Ovary (tissue), 9 donors: ENCODE measurements around the gene OR2Y1. TPM values are rescaled to one million over a fixed set of nuclear protein-coding genes. Genes with fewer than 3 reads are reported as not detected.

Experiments used
- DNase-seq, 5 donors: peaks; one replicate each; pipeline ENCODE4 v3.0.0-alpha.2; 2019 to 2020
- H3K27ac ChIP-seq, 2 donors: fragments of 200-600 bp; one replicate each; pipeline versions ENCODE4 v1.5.1 to v1.8.0; 2019 to 2022
- H3K27me3 ChIP-seq: fragments of 200-600 bp; one replicate; pipeline ENCODE4 v1.8.0; 2022
- H3K36me3 ChIP-seq: fragments of 200-600 bp; sonication (generic); one replicate; pipeline ENCODE4 v1.5.1; 2019
- H3K4me1 ChIP-seq: one replicate; pipeline ENCODE4 v1.8.1; 2013; ENCODE audit warnings: mild to moderate bottlenecking, moderate library complexity; ENCODE audit not compliant: insufficient read depth
- H3K4me3 ChIP-seq: fragments of 200-600 bp; sonication (generic); one replicate; pipeline ENCODE4 v1.5.1; 2017
- H3K9me3 ChIP-seq, 2 donors: fragments of 200-600 bp in 1 of 2; sonication (generic) in 1 of 2; one replicate each; pipeline versions ENCODE4 v1.5.1 to v1.8.1; 2013 to 2019; ENCODE audit warnings: mild to moderate bottlenecking in 1 of 2, moderate library complexity in 1 of 2
- CTCF ChIP-seq, 3 donors: fragments of 450-650 bp in 2 of 3; fragments of 200-600 bp in 1 of 3; IDR thresholded peaks; one replicate each; pipeline versions ENCODE4 v1.5.1 to v1.8.0; 2016 to 2022; ENCODE audit warnings: antibody characterized with exemption in 3 of 3, mild to moderate bottlenecking in 1 of 3
- EP300 ChIP-seq: sonication (generic); formaldehyde crosslinking; IDR thresholded peaks from one replicate; pipeline ENCODE4 v1.6.1; 2017; ENCODE audit warnings: antibody characterized with exemption
- POLR2A ChIP-seq: fragments of 450-650 bp; IDR thresholded peaks from one replicate; pipeline ENCODE4 v1.6.1; 2017; ENCODE audit warnings: antibody characterized with exemption, mild to moderate bottlenecking, moderate library complexity
- WGBS, 3 donors: extraction: QIAGEN DNeasy Blood & Tissue Kit in 1 of 3; methylation state at CpG; one replicate each; pipeline versions ENCODE4 v1.1.5 to v1.1.7; 2013 to 2017; 5-methylcytosine and 5-hydroxymethylcytosine counted together
- intact Hi-C, 4 donors: fragments of 100-400 bp; cut with DNase I; formaldehyde crosslinking; loops; one replicate each; pipeline versions ENCODE4 v1.11.0 to v1.15.1; 2022 to 2023
- polyA plus RNA-seq, 2 donors: library from polyadenylated mRNA; stranded (reverse); fragments of 200-250 nt in 1 of 2; fragments of 350-450 nt in 1 of 2; fragmentation: Illumina TruSeq in 1 of 2; extraction: RNeasy Lipid Tissue Mini Kit (QIAGEN cat#74804) in 1 of 2; gene quantifications; one replicate each; pipeline ENCODE4 v1.2.3, GENCODE V29; 2013 to 2014
- small RNA-seq: library from RNA; depleted of rRNA; stranded (forward); fragments of <200 nt; gene quantifications from one replicate; pipeline ENCODE3, GENCODE V24; 2016
- total RNA-seq, 7 donors: library from RNA; depleted of rRNA in 2 of 7; stranded (reverse); fragments of >200 nt in 2 of 7; fragmentation: NEBNext Ultra II Directional in 3 of 7; extraction: Animal tissue kit (Norgen Biotek cat#: 25700) in 3 of 7; gene quantifications; one replicate each; pipeline versions ENCODE4 v1.1.0 to v1.2.4, GENCODE V29; 2016 to 2023
- donor health status: DM: no; HTN: no; CAD: no; lungs with moderate emphysema.
- donor health status: DM: no; HTN: no; CAD: no.
- donor health status: Bipolar disorder and iron deficiency.
- donor health status: DM: yes; HTN: yes; CAD: no.
- donor health status: DM: no; HTN: no; CAD: no.
- donor health status: DM: yes; HTN: yes; CAD: no.

The OR2Y1 gene
- total and polyA plus RNA-seq, 9 donors: not detected

- no peak overlapping the region for H3K27ac ChIP-seq
- TF ChIP-seq CTCF (IDR thresholded peaks at IDR 0.05) (no peak), EP300 (no peak)
- no peaks in the 10 kb centered on the region for H3K4me1 ChIP-seq
- no peaks in the 10 kb centered on the region for H3K27me3 ChIP-seq
- no peaks in the 10 kb centered on the region for H3K36me3 ChIP-seq
- intact Hi-C loops: no loop called here
- no peaks in the 10 kb centered on the region for H3K9me3 ChIP-seq
- WGBS, 3 donors: 82 to 87% (median 85%) methylated on average over 3 of the region's 3 CpGs
- no peak for DNase-seq
- H3K4me3 ChIP-seq: no peak overlapping the region
These were observed 47.4 kb downstream of the OR2Y1 start for GRCh38 chr5:180692429-180692828.

GRCh38 chr5:180691046-180691445 is 48.8 kb downstream of the OR2Y1 start:
- no peaks in the 10 kb centered on the region for H3K36me3 ChIP-seq
- H3K9me3 ChIP-seq: no peaks in the 10 kb centered on the region
- intact Hi-C loops: no loop called here
- H3K4me1 ChIP-seq: no peaks in the 10 kb centered on the region
- WGBS, 3 donors: 76 to 85% (median 82%) methylated on average over 6 of the region's 6 CpGs
- TF ChIP-seq EP300: no peak
- TF ChIP-seq POLR2A: no peak
- no peak for TF ChIP-seq CTCF (IDR thresholded peaks at IDR 0.05)
- H3K4me3 ChIP-seq: no peak overlapping the region
- H3K27me3 ChIP-seq: no peaks in the 10 kb centered on the region
- H3K27ac ChIP-seq: no peak overlapping the region
- DNase-seq: no peak

GRCh38 chr5:180690562-180690961 is 49.3 kb downstream of the OR2Y1 start:
- DNase-seq: no peak
- Histone ChIP-seq H3K4me1 (no peaks in the 10 kb centered on the region), H3K36me3 (no peaks in the 10 kb centered on the region), H3K4me3 (no peak overlapping the region), H3K27ac (no peak overlapping the region), H3K27me3 (no peaks in the 10 kb centered on the region), H3K9me3 (no peaks in the 10 kb centered on the region)
- TF ChIP-seq POLR2A (no peak), EP300 (no peak), CTCF (IDR thresholded peaks at IDR 0.05) (no peak)
- intact Hi-C loops: no loop called here
- WGBS, 3 donors: 55 to 62% (median 60%) methylated on average over 6 of the region's 6 CpGs

GRCh38 chr5:180689775-180690174 is 50.1 kb downstream of the OR2Y1 start:
- 11 to 20% (median 19%) methylated on average over 7 of the region's 7 CpGs for WGBS, 3 donors
- H3K27ac ChIP-seq: no peak overlapping the region
- DNase-seq: no peak
- H3K4me3 ChIP-seq: no peak overlapping the region
- no peaks in the 10 kb centered on the region for H3K36me3 ChIP-seq
- H3K27me3 ChIP-seq: no peaks in the 10 kb centered on the region
- no peaks in the 10 kb centered on the region for H3K9me3 ChIP-seq
- intact Hi-C loops: no loop called here
- no peaks in the 10 kb centered on the region for H3K4me1 ChIP-seq
- no peak for TF ChIP-seq POLR2A
- no peak for TF ChIP-seq EP300
- TF ChIP-seq CTCF (IDR thresholded peaks at IDR 0.05): no peak

Small RNAs within 50 kb of the gene (small RNA-seq; reads per million reads assigned to genes)
- not detected for gene RNU1-17P

Other genes with a start within 250 kb of the OR2Y1 start
- gene CNOT6, start 245.7 kb downstream of the OR2Y1 start, total RNA-seq: 10 to 100 TPM; 12.5 to 24.9 (median 16.5) TPM
- gene CNOT6, start 245.7 kb downstream of the OR2Y1 start, polyA plus RNA-seq: 10 to 100 TPM; 10.3 to 11.4 TPM
- 10 to 100 TPM in 1 of 7 donors, 1 to 10 TPM in 3, not detected in 3; 1.5 to 18.7 (median 3.7) TPM for gene SCGB3A1, start 148.6 kb downstream of the OR2Y1 start, total RNA-seq
- 1 to 10 TPM in 1 of 2 donors, not detected in 1; 2.7 TPM for gene SCGB3A1, start 148.6 kb downstream of the OR2Y1 start, polyA plus RNA-seq
- gene FLT4, start 90.5 kb downstream of the OR2Y1 start, total RNA-seq: 10 to 100 TPM in 3 of 7 donors, 1 to 10 TPM in 4; 4.1 to 18.5 (median 7.0) TPM
- 10 to 100 TPM in 1 of 2 donors, 1 to 10 TPM in 1; 3.3 to 12.2 TPM for gene FLT4, start 90.5 kb downstream of the OR2Y1 start, polyA plus RNA-seq
- gene MGAT1, start 62.7 kb upstream of the OR2Y1 start, total RNA-seq: 100 to 1,000 TPM in 5 of 7 donors, 10 to 100 TPM in 2; 84.0 to 154 (median 131) TPM
- gene MGAT1, start 62.7 kb upstream of the OR2Y1 start, polyA plus RNA-seq: 100 to 1,000 TPM in 1 of 2 donors, 10 to 100 TPM in 1; 66.6 to 128 TPM
- 10 to 100 TPM; 22.7 to 47.8 (median 33.8) TPM for gene ZFP62, start 121.2 kb upstream of the OR2Y1 start, total RNA-seq
- 10 to 100 TPM; 23.2 to 36.3 TPM for gene ZFP62, start 121.2 kb upstream of the OR2Y1 start, polyA plus RNA-seq
- 1 to 10 TPM in 1 of 7 donors, under 1 TPM in 2, not detected in 4; 0.24 to 3.9 (median 0.41) TPM for gene BTNL8, start 159.1 kb upstream of the OR2Y1 start, total RNA-seq
- gene BTNL8, start 159.1 kb upstream of the OR2Y1 start, polyA plus RNA-seq: under 1 TPM in 1 of 2 donors, not detected in 1; 0.04 TPM
- gene BTNL3, start 248.8 kb upstream of the OR2Y1 start, total RNA-seq: under 1 TPM in 2 of 7 donors, not detected in 5; 0.12 to 0.36 TPM
- not detected for gene BTNL3, start 248.8 kb upstream of the OR2Y1 start, polyA plus RNA-seq